ENCODE data around the gene RAD54L.
"Not testable (repeated sequence)": the region's sequence is repeated elsewhere in the genome, so short reads cannot be mapped to it uniquely, and the experiment has no call there.

RAD54L gene

GRCh38 chr1:46241733-46242132 is 5.8 kb upstream of the RAD54L start:
- not testable (repeated sequence) for DNase-seq (ENCODE audit: low spot score)

GRCh38 chr1:46242918-46243317 is 4.6 kb upstream of the RAD54L start:
- no peak for DNase-seq (ENCODE audit: low spot score)

GRCh38 chr1:46243831-46244230 is 3.7 kb upstream of the RAD54L start:
- not testable (repeated sequence) for DNase-seq (ENCODE audit: low spot score)

- DNase-seq (ENCODE audit: low spot score), result peak; percentile 31
These were observed 2.7 kb upstream of the RAD54L start for GRCh38 chr1:46244656-46245371.

GRCh38 chr1:46246136-46246535 is 1.4 kb upstream of the RAD54L start:
- not testable (repeated sequence) for DNase-seq (ENCODE audit: low spot score)

GRCh38 chr1:46246548-46247435 is 771 bp upstream of the RAD54L start:
- peak; percentile 92 for DNase-seq (ENCODE audit: low spot score)

GRCh38 chr1:46248122-46248920 is 758 bp downstream of the RAD54L start:
- peak; percentile 25 for DNase-seq (ENCODE audit: low spot score)

- no peak for DNase-seq (ENCODE audit: low spot score)
These were observed 7.1 kb downstream of the RAD54L start for GRCh38 chr1:46254668-46255067.

GRCh38 chr1:46256523-46256922 is 9.0 kb downstream of the RAD54L start:
- no peak for DNase-seq (ENCODE audit: low spot score)

GRCh38 chr1:46262508-46262907 is 14.9 kb downstream of the RAD54L start:
- DNase-seq (ENCODE audit: low spot score), result no peak

- no peak for DNase-seq (ENCODE audit: low spot score)
These were observed 15.6 kb downstream of the RAD54L start for GRCh38 chr1:46263146-46263545.

GRCh38 chr1:46268578-46268977 is 21.0 kb downstream of the RAD54L start:
- DNase-seq (ENCODE audit: low spot score), result no peak

- DNase-seq (ENCODE audit: low spot score), result no peak
These were observed 26.9 kb downstream of the RAD54L start for GRCh38 chr1:46274225-46275029.

- no peak for DNase-seq (ENCODE audit: low spot score)
These were observed 27.4 kb downstream of the RAD54L start for GRCh38 chr1:46275030-46275337.

- no peak for DNase-seq (ENCODE audit: low spot score)
These were observed 30.3 kb downstream of the RAD54L start for GRCh38 chr1:46277658-46278373.

GRCh38 chr1:46278807-46279206 is 31.2 kb downstream of the RAD54L start:
- no peak for DNase-seq (ENCODE audit: low spot score)

- DNase-seq (ENCODE audit: low spot score), result no peak
These were observed 32.5 kb downstream of the RAD54L start for GRCh38 chr1:46280092-46280491.

- DNase-seq (ENCODE audit: low spot score), result no peak
These were observed 33.5 kb downstream of the RAD54L start for GRCh38 chr1:46281021-46281420.

GRCh38 chr1:46284058-46284457 is 36.5 kb downstream of the RAD54L start:
- DNase-seq (ENCODE audit: low spot score), result no peak

- no peak for DNase-seq (ENCODE audit: low spot score)
These were observed 37.3 kb downstream of the RAD54L start for GRCh38 chr1:46284597-46285564.
